HEK293 (cell line): Measurements from ENCODE around the gene ATP8A2.

Experiments
- CTCF ChIA-PET: fragments of 350-600 bp; formaldehyde crosslinking; extraction: SDS; loops from one replicate; lab custom pipeline; 2021; ENCODE audit warnings: antibody characterized with exemption; lab: Yijun Ruan, JAX
- POLR2A ChIA-PET: fragments of 300-600 bp; formaldehyde crosslinking; extraction: SDS; loops from one replicate; lab custom pipeline; 2020; ENCODE audit warnings: antibody characterized with exemption, inconsistent platforms; lab: Yijun Ruan, JAX
- H3K27ac ChIP-seq: fragments of 200-500 bp; sonication (Bioruptor generic); 2 replicates; pipeline ENCODE4 v1.5.1; 2014; ENCODE audit warnings: low read depth, low read length, control low read depth, inconsistent platforms; ENCODE audit errors: extremely low read depth
- H3K36me3 ChIP-seq, 2 experiments: fragments of 200-500 bp in 1 of 2; sonication (Bioruptor generic) in 1 of 2; 1 replicate in 1 of 2; 2 replicates in 1 of 2; pipeline ENCODE4 v1.5.1; 2014 to 2017; ENCODE audit warnings: inconsistent platforms in 2 of 2, low read length in 2 of 2; ENCODE audit not compliant: control insufficient read depth in 2 of 2, insufficient read depth in 1 of 2
- H3K4me1 ChIP-seq: fragments of 200-500 bp; sonication (Bioruptor generic); 2 replicates; pipeline ENCODE4 v1.5.1; 2014; ENCODE audit warnings: mild to moderate bottlenecking, low read length, inconsistent platforms; ENCODE audit not compliant: control insufficient read depth, insufficient read depth
- H3K4me3 ChIP-seq: 2 replicates; pipeline ENCODE4 v1.5.1; 2011; ENCODE audit warnings: low read depth, mild to moderate bottlenecking, control low read depth, low read length, moderate library complexity
- H3K9me3 ChIP-seq: fragments of 200-500 bp; sonication (Bioruptor generic); 2 replicates; pipeline ENCODE4 v1.5.1; 2014; ENCODE audit warnings: low read depth, low read length, inconsistent platforms; ENCODE audit not compliant: control insufficient read depth, insufficient read depth
- CTCF ChIP-seq: fragments of 450-650 bp; formaldehyde crosslinking; IDR thresholded peaks from 2 replicates; pipeline ENCODE4 v1.5.1; 2016; ENCODE audit warnings: missing biosample characterization, missing genetic modification characterization
- GFI1B ChIP-seq: fragments of 450-650 bp; formaldehyde crosslinking; IDR thresholded peaks from 2 replicates; pipeline ENCODE4 v1.5.1; 2016; ENCODE audit warnings: missing biosample characterization, missing genetic modification characterization
- KLF8 ChIP-seq: fragments of 450-650 bp; formaldehyde crosslinking; IDR thresholded peaks from 2 replicates; pipeline ENCODE4 v1.5.1; 2016; ENCODE audit warnings: missing biosample characterization, missing genetic modification characterization
- PBX3 ChIP-seq: sonication (generic); formaldehyde crosslinking; IDR thresholded peaks from 2 replicates; pipeline ENCODE4 v1.8.1; 2022; ENCODE audit warnings: mild to moderate bottlenecking, moderate library complexity, missing genetic modification reagents
- SETDB1 ChIP-seq: IDR thresholded peaks from one replicate; pipeline ENCODE4 v1.6.1; 2017; ENCODE audit warnings: mild to moderate bottlenecking, low read length, moderate library complexity, mixed read lengths; ENCODE audit not compliant: insufficient read length
- ZEB2 ChIP-seq: fragments of 450-650 bp; formaldehyde crosslinking; IDR thresholded peaks from 2 replicates; pipeline ENCODE4 v1.5.1; 2016; ENCODE audit warnings: missing biosample characterization, missing genetic modification characterization
- ZNF114 ChIP-seq: fragments of 450-650 bp; formaldehyde crosslinking; IDR thresholded peaks from 2 replicates; pipeline ENCODE4 v1.5.0; 2017; ENCODE audit warnings: missing biosample characterization, missing genetic modification characterization
- ZNF132 ChIP-seq: fragments of 450-650 bp; formaldehyde crosslinking; IDR thresholded peaks from 2 replicates; pipeline ENCODE4 v1.5.1; 2017; ENCODE audit warnings: missing biosample characterization, missing genetic modification characterization, borderline replicate concordance
- ZNF133 ChIP-seq: fragments of 450-650 bp; formaldehyde crosslinking; IDR thresholded peaks from 2 replicates; pipeline ENCODE4 v1.5.1; 2016; ENCODE audit warnings: missing biosample characterization, missing genetic modification characterization
- ZNF148 ChIP-seq: fragments of 450-650 bp; formaldehyde crosslinking; IDR thresholded peaks from 2 replicates; pipeline ENCODE4 v1.5.0; 2017; ENCODE audit warnings: missing biosample characterization, missing genetic modification characterization, borderline replicate concordance
- ZNF394 ChIP-seq: fragments of 450-650 bp; formaldehyde crosslinking; IDR thresholded peaks from 2 replicates; pipeline ENCODE4 v1.5.1; 2016; ENCODE audit warnings: missing biosample characterization, missing genetic modification characterization, mild to moderate bottlenecking, moderate library complexity, borderline replicate concordance
- ZNF549 ChIP-seq: fragments of 450-650 bp; IDR thresholded peaks from 2 replicates; pipeline ENCODE4 v1.5.1; 2018; ENCODE audit warnings: missing biosample characterization, missing genetic modification characterization, mild to moderate bottlenecking, inconsistent platforms, moderate library complexity
- ZNF571 ChIP-seq: fragments of 450-650 bp; formaldehyde crosslinking; IDR thresholded peaks from 2 replicates; pipeline ENCODE4 v1.5.0; 2017; ENCODE audit warnings: missing biosample characterization, missing genetic modification characterization
- ZNF701 ChIP-seq: fragments of 450-650 bp; formaldehyde crosslinking; IDR thresholded peaks from 2 replicates; pipeline ENCODE4 v1.5.1; 2016; ENCODE audit warnings: missing biosample characterization, missing genetic modification characterization
- ZNF843 ChIP-seq: fragments of 450-650 bp; formaldehyde crosslinking; IDR thresholded peaks from 2 replicates; pipeline ENCODE4 v1.5.1; 2016; ENCODE audit warnings: missing biosample characterization, missing genetic modification characterization
- TF ChIP-seq, protein P1 (sequence below): fragments of 450-650 bp; formaldehyde crosslinking; IDR thresholded peaks from 2 replicates; pipeline ENCODE4 v1.5.1; 2017; ENCODE audit warnings: missing biosample characterization, missing genetic modification characterization

ATP8A2 gene

DNA sequence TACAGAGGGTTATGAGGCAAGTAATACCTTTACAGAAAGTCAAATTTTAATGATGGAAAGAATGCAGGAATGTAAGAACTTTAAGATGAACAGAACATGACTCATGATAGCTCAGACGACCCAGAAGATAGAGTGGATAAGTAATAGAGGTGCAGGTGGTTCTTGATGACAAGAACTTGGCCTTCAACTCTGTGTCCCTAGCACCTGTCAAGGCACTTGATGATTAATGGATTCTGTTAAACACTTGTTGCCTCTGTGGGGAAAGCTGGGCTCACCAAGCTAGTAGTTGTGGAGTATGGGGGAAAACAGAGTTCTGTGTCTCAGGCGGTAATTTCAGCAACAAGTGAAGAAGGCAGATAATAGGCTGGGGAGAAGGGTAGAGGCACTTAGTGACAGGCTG is 306.2 kb downstream of the ATP8A2 start:
- Histone ChIP-seq H3K36me3 (no peaks in the 10 kb centered on the region), H3K27ac (no peak overlapping the region), H3K4me1 (no peaks in the 10 kb centered on the region), H3K9me3 (no peaks in the 10 kb centered on the region)
- POLR2A ChIA-PET, result no interaction called here
- CTCF ChIA-PET, result no interaction called here
- TF ChIP-seq ZNF549 (tag by site-specific recombination), result no peak
- no peak for TF ChIP-seq ZEB2
- TF ChIP-seq ZNF133 (tag by site-specific recombination), result no peak
- no peak for TF ChIP-seq ZNF394 (tag by site-specific recombination)
- TF ChIP-seq ZNF701, result no peak
- no peak for TF ChIP-seq ZNF148 (tag by site-specific recombination)
- no peak for TF ChIP-seq KLF8 (tag by site-specific recombination)
- no peak for TF ChIP-seq GFI1B (tag by site-specific recombination)
- TF ChIP-seq, all 188 proteins: peak for 0
- no peak overlapping the region for H3K4me3 ChIP-seq

DNA sequence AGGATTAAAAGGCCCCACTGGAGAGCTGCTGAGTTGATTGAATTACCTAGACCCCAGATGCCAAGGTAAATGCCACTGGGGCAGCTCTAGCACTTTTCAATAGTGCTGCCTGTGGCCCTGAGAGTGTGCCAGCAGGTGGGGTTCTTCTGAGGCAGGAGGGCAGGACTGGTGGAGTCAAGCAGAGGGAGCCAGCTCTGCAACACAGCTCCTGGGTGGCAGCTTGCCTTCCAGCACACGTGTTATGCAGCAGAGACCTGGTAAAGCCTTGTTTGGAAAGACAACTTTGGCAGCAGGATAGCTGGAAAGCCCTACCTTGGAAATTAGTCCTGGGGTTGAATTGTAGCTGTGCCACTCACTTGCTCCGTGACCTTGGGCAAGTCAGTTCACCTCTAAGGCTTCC is 306.6 kb downstream of the ATP8A2 start:
- no peak overlapping the region for H3K4me3 ChIP-seq
- ChIA-PET CTCF (no interaction called here), POLR2A (no interaction called here)
- no peak overlapping the region for H3K27ac ChIP-seq
- TF ChIP-seq CTCF (tag by site-specific recombination) (peak; percentile 17; the same call in 1 of the 2 replicates), ZNF114 (no peak), SETDB1 (no peak)
- no peaks in the 10 kb centered on the region for H3K4me1 ChIP-seq
- no peaks in the 10 kb centered on the region for H3K36me3 ChIP-seq
- H3K9me3 ChIP-seq, result no peaks in the 10 kb centered on the region

GRCh38 chr13:25679159-25679558 is 307.4 kb downstream of the ATP8A2 start:
- CTCF ChIA-PET, result no interaction called here
- Histone ChIP-seq H3K27ac (no peak overlapping the region), H3K4me1 (no peaks in the 10 kb centered on the region), H3K9me3 (no peaks in the 10 kb centered on the region), H3K36me3 (no peaks in the 10 kb centered on the region), H3K4me3 (no peak overlapping the region)
- POLR2A ChIA-PET, result no interaction called here
- TF ChIP-seq PBX3, result no peak
- no peak for TF ChIP-seq ZNF843
- no peak for TF ChIP-seq ZNF571
- TF ChIP-seq ZNF132 (tag by site-specific recombination), result no peak
- TF ChIP-seq, protein P1, sequence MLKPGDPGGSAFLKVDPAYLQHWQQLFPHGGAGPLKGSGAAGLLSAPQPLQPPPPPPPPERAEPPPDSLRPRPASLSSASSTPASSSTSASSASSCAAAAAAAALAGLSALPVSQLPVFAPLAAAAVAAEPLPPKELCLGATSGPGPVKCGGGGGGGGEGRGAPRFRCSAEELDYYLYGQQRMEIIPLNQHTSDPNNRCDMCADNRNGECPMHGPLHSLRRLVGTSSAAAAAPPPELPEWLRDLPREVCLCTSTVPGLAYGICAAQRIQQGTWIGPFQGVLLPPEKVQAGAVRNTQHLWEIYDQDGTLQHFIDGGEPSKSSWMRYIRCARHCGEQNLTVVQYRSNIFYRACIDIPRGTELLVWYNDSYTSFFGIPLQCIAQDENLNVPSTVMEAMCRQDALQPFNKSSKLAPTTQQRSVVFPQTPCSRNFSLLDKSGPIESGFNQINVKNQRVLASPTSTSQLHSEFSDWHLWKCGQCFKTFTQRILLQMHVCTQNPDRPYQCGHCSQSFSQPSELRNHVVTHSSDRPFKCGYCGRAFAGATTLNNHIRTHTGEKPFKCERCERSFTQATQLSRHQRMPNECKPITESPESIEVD (tag by site-specific recombination), result no peak
